MCF 10A (cell line): ENCODE measurements around the gene PIGX. TPM values are rescaled to one million over a fixed set of nuclear protein-coding genes. Genes with fewer than 3 reads are reported as not detected.

ENCODE experiments used
- BruUV-seq: library from RNA; stranded (reverse); fragments of 400-500 nt; replicated peaks from 2 replicates; lab custom pipeline; 2021; lab: Mats Ljungman, UMichigan
- CTCF ChIA-PET: fragments of 300-600 bp; sonication (Branson Sonifier 250); formaldehyde crosslinking; extraction: SDS; loops from one replicate; lab custom pipeline; 2021; ENCODE audit warnings: antibody characterized with exemption, inconsistent platforms; lab: Yijun Ruan, JAX
- POLR2A ChIA-PET: fragments of 300-600, 350-650 bp; sonication (Branson Sonifier 250); formaldehyde crosslinking; extraction: SDS; loops from one replicate; lab custom pipeline; 2020; ENCODE audit warnings: antibody characterized with exemption, inconsistent platforms; lab: Yijun Ruan, JAX
- DNase-seq: peaks from one replicate; pipeline ENCODE4 v3.0.0-alpha.2; 2018; ENCODE audit not compliant: unreplicated experiment
- H3K27ac Mint-ChIP-seq: one replicate; pipeline ENCODE4 v1.8.0; 2022; ENCODE audit warnings: mild to moderate bottlenecking, low read depth, mixed read lengths; ENCODE audit not compliant: unreplicated experiment
- H3K27me3 Mint-ChIP-seq: one replicate; pipeline ENCODE4 v1.8.0; 2022; ENCODE audit warnings: mixed read lengths; ENCODE audit not compliant: insufficient read depth, unreplicated experiment
- H3K36me3 Mint-ChIP-seq: one replicate; pipeline ENCODE4 v1.8.0; 2022; ENCODE audit warnings: mild to moderate bottlenecking, moderate library complexity, mixed read lengths; ENCODE audit not compliant: insufficient read depth, unreplicated experiment
- H3K4me1 Mint-ChIP-seq: one replicate; pipeline ENCODE4 v1.8.0; 2022; ENCODE audit warnings: mixed read lengths; ENCODE audit not compliant: insufficient read depth, unreplicated experiment
- H3K4me3 Mint-ChIP-seq: one replicate; pipeline ENCODE4 v1.8.0; 2022; ENCODE audit warnings: mild to moderate bottlenecking, moderate library complexity, mixed read lengths; ENCODE audit not compliant: unreplicated experiment
- H3K9me3 Mint-ChIP-seq: one replicate; pipeline ENCODE4 v1.8.0; 2022; ENCODE audit warnings: mixed read lengths; ENCODE audit not compliant: unreplicated experiment
- intact Hi-C: fragments of 100-400 bp; cut with micrococcal nuclease; formaldehyde crosslinking; loops from 2 replicates; pipeline ENCODE4 v1.14.1; 2022
- total RNA-seq: library from RNA; stranded (reverse); gene quantifications from 2 replicates; pipeline ENCODE4 v1.2.3, GENCODE V29; 2022
- TF ChIP-seq, protein P1 (sequence below): fragments of 200-600 bp; IDR thresholded peaks from one replicate; pipeline ENCODE4 v1.8.0; 2022; ENCODE audit warnings: antibody characterized with exemption, mild to moderate bottlenecking; ENCODE audit not compliant: unreplicated experiment

Gene PIGX
- total RNA-seq, 1 experiment from 2014 or later, result 23.2 TPM

DNA sequence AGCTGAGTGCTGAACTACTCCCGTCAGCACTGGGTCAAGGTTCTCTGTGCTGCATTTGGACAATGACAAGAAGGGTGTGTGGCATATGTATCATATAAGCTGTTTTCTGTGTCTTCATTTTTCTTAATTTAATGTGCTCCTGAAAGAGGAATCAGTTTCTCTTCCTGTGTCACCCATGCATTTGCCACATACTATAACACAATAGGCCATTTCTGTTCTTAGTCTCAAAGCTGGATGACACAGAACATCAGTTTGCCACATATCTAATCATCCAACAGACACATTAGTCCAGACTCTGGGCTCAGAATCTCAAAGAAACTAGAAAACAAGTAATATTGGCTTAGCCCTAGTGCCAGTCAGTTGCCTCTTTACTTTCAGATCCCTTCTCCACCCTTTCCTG, 34.2 kb upstream of the PIGX start:
- Mint-ChIP-seq H3K4me3 (no peak overlapping the region), H3K9me3 (no peaks in the 10 kb centered on the region)

DNA sequence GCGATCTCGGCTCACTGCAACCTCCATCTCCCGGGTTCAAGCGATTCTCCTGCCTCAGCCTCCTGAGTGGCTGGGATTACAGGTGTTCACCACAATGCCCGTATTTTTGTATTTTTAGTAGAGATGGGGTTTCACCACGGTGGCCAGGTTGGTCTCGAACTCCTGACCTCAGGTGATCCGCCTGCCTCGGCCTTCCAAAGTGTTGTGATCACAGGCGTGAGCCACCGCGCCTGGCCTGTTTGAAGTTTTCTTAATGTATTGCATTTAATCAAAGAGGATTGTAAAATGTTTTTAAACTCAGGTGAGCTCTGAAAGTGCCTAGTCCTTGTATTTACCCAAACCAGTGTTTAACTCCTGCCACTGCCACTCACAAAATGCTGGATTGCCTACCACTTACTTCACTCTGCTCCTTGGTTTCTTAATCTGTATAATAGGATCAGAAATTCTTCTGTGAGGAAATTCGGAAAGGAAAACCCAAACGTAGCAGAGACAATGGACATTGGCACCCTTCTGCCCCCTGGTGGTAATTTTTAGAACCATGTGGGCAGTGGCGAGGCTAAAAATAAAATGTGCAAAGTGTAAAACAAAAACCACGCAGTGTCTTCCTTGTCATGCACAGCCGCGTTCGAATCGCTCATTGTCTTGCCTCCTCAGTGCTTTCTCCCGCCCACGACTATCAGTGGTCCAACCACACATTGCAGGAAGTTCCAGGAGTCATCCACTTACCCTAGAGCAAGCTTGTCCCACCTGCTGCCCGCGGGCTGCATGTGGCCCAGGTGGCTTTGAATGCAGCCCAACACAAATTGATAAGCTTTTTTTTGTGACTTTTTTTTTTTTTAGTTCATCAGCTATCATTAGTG, 27.4 kb upstream of the PIGX start:
- no peaks in the 10 kb centered on the region for H3K36me3 Mint-ChIP-seq
- intact Hi-C loops, result loop anchor here (1.0 to 10.0 kb wide), 4 partner anchors 52 to 430 kb away; no protein-coding TSS in a partner anchor
- TF ChIP-seq, protein P1, sequence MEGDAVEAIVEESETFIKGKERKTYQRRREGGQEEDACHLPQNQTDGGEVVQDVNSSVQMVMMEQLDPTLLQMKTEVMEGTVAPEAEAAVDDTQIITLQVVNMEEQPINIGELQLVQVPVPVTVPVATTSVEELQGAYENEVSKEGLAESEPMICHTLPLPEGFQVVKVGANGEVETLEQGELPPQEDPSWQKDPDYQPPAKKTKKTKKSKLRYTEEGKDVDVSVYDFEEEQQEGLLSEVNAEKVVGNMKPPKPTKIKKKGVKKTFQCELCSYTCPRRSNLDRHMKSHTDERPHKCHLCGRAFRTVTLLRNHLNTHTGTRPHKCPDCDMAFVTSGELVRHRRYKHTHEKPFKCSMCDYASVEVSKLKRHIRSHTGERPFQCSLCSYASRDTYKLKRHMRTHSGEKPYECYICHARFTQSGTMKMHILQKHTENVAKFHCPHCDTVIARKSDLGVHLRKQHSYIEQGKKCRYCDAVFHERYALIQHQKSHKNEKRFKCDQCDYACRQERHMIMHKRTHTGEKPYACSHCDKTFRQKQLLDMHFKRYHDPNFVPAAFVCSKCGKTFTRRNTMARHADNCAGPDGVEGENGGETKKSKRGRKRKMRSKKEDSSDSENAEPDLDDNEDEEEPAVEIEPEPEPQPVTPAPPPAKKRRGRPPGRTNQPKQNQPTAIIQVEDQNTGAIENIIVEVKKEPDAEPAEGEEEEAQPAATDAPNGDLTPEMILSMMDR, result peak; percentile 71
- no peaks in the 10 kb centered on the region for H3K27me3 Mint-ChIP-seq
- POLR2A ChIA-PET, result interaction anchor here (0.7 to 0.9 kb wide), 2 partner anchors 13 to 162 kb away, joined by 3 read pairs; no protein-coding TSS in a partner anchor
- no TSS peak for BruUV-seq
- CTCF ChIA-PET, result interaction anchor here (0.5 to 5.9 kb wide), 30 partner anchors 8 to 535 kb away, joined by 3 to 149 read pairs (median 3); partner anchors contain the start of genes CEP19, FBXO45 and PIGX
- no peak overlapping the region for H3K27ac Mint-ChIP-seq
- DNase-seq, result peak; percentile 74
- H3K4me1 Mint-ChIP-seq, result peaks cover 15% of the 10 kb centered on the region
- no peak overlapping the region for H3K4me3 Mint-ChIP-seq
- no peaks in the 10 kb centered on the region for H3K9me3 Mint-ChIP-seq

More for the DNA sequence above, 34.2 kb upstream of the PIGX start:
- Mint-ChIP-seq H3K27ac (no peak overlapping the region), H3K4me1 (no peaks in the 10 kb centered on the region), H3K36me3 (no peaks in the 10 kb centered on the region), H3K27me3 (peaks cover 23% of the 10 kb centered on the region)
- TF ChIP-seq, protein P1, result no peak
- intact Hi-C loops, result no loop called here
- ChIA-PET CTCF (interaction anchor here (0.7 to 1.6 kb wide), 3 partner anchors 8 to 67 kb away, joined by 3 to 5 read pairs (median 3); no protein-coding TSS in a partner anchor), POLR2A (interaction anchor here (0.6 to 0.9 kb wide), 4 partner anchors 27 to 399 kb away, joined by 3 to 4 read pairs (median 4); no protein-coding TSS in a partner anchor)
- no TSS peak for BruUV-seq
- no peak for DNase-seq

DNA sequence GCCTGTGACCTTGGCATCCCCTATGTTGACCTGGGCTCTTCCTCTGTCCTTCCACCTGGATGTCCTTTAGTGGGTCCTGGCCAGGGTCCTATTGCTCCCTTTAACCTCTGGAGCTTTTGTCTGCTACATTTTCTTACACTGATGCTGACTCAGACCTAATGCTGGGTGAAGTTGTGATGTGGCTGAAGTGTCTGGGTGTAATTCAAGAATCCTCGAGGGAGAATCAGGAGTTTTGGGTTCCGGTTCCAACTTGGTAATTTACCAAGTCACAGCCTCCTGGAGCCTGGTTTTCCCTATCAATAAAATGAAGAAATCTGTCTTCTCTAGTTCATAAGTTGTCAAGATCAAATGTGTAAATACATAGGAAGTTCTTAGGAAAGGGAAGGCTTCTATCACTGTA, 25.7 kb upstream of the PIGX start:
- no TSS peak for BruUV-seq
- POLR2A ChIA-PET, result interaction anchor here (0.7 to 1.7 kb wide), 3 partner anchors 76 to 181 kb away, joined by 3 to 6 read pairs (median 5); partner anchors contain the start of gene SENP5
- intact Hi-C loops, result loop anchor here (10.0 kb wide), 2 partner anchors 152 to 432 kb away; no protein-coding TSS in a partner anchor
- Mint-ChIP-seq H3K27ac (no peak overlapping the region), H3K4me1 (peaks cover 15% of the 10 kb centered on the region), H3K9me3 (no peaks in the 10 kb centered on the region), H3K36me3 (no peaks in the 10 kb centered on the region), H3K4me3 (no peak overlapping the region), H3K27me3 (no peaks in the 10 kb centered on the region)
- no peak for DNase-seq
- CTCF ChIA-PET, result interaction anchor here (0.5 to 5.9 kb wide), 9 partner anchors 9 to 255 kb away, joined by 3 to 149 read pairs (median 4); no protein-coding TSS in a partner anchor
- TF ChIP-seq, protein P1, result no peak

DNA sequence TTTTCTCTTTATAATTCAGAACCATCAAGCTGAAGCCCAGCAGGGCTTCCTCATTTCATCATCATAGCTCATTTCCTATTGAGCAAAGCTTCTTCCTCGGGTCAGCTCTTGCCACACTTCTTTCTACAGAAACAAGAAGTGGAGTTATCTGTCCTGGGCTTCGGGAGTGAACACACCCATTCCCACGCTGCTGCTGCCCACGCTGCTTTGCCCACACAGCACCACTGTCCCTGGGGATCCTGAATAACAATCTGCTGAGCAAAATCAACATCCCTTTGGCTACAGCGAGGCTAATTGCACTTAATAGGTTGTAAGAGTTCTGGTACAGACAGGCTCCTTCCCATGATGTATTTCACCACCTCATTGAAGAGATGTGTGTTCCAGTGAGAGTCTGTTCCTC, 23.8 kb upstream of the PIGX start:
- Mint-ChIP-seq H3K9me3 (no peaks in the 10 kb centered on the region), H3K36me3 (no peaks in the 10 kb centered on the region), H3K27ac (no peak overlapping the region), H3K27me3 (no peaks in the 10 kb centered on the region), H3K4me3 (no peak overlapping the region), H3K4me1 (peaks cover 15% of the 10 kb centered on the region)
- no TSS peak for BruUV-seq
- ChIA-PET CTCF (interaction anchor here (0.6 to 5.9 kb wide), 7 partner anchors 37 to 310 kb away, joined by 3 to 149 read pairs (median 3); no protein-coding TSS in a partner anchor), POLR2A (interaction anchor here (0.5 to 1.7 kb wide), 6 partner anchors 53 to 552 kb away, joined by 3 to 6 read pairs (median 3); no protein-coding TSS in a partner anchor)
- DNase-seq, result peak; percentile 88
- TF ChIP-seq, protein P1, result no peak
- intact Hi-C loops, result loop anchor here (10.0 kb wide), 2 partner anchors 154 to 434 kb away; no protein-coding TSS in a partner anchor
